ENCODE data around the gene EVPL. TPM values are rescaled to one million over a fixed set of nuclear protein-coding genes. Genes with fewer than 3 reads are reported as not detected.

The EVPL gene
- total RNA-seq, 1 experiment from 2014 or later = not detected

GRCh38 chr17:76017481-76018339 lies 9.4 kb downstream of the EVPL start:
- no peak for DNase-seq (ENCODE audit: low read depth)

- peak; percentile 31 for DNase-seq (ENCODE audit: low read depth)
Observed at GRCh38 chr17:76014925-76015261, 12.2 kb downstream of the EVPL start.

GRCh38 chr17:76014100-76014924 lies 12.8 kb downstream of the EVPL start:
- peak; percentile 61 for DNase-seq (ENCODE audit: low read depth)

GRCh38 chr17:76013377-76013932 lies 13.7 kb downstream of the EVPL start:
- no peak for DNase-seq (ENCODE audit: low read depth)

GRCh38 chr17:76011951-76012350 lies 15.2 kb downstream of the EVPL start:
- DNase-seq (ENCODE audit: low read depth) = peak; percentile 66

- DNase-seq (ENCODE audit: low read depth) = no peak
Observed at GRCh38 chr17:76009969-76010661, 17.0 kb downstream of the EVPL start.

GRCh38 chr17:76009447-76009846 lies 17.7 kb downstream of the EVPL start:
- DNase-seq (ENCODE audit: low read depth) = no peak

- DNase-seq (ENCODE audit: low read depth) = no peak
Observed at GRCh38 chr17:76008630-76009425, 18.3 kb downstream of the EVPL start.

GRCh38 chr17:76008208-76008607 lies 18.9 kb downstream of the EVPL start:
- DNase-seq (ENCODE audit: low read depth) = no peak

- DNase-seq (ENCODE audit: low read depth) = no peak
Observed at GRCh38 chr17:76007850-76008165, 19.3 kb downstream of the EVPL start.

GRCh38 chr17:76007131-76007849 lies 19.8 kb downstream of the EVPL start:
- DNase-seq (ENCODE audit: low read depth) = no peak

- peak; percentile 54 for DNase-seq (ENCODE audit: low read depth)
Observed at GRCh38 chr17:76005263-76006149, 21.6 kb downstream of the EVPL start.

GRCh38 chr17:76004750-76005262 lies 22.3 kb downstream of the EVPL start:
- DNase-seq (ENCODE audit: low read depth) = no peak

- no peak for DNase-seq (ENCODE audit: low read depth)
Observed at GRCh38 chr17:76003915-76004314, 23.2 kb downstream of the EVPL start.

- no peak for DNase-seq (ENCODE audit: low read depth)
Observed at GRCh38 chr17:76002100-76002499, 25.0 kb downstream of the EVPL start.

GRCh38 chr17:76000755-76001521 lies 26.2 kb downstream of the EVPL start, which contains the start of gene CDK3:
Gene CDK3, plus strand, starts transcription at chr17:76000855. Its CDS starts 571 bp downstream, at chr17:76001426.
- DNase-seq (ENCODE audit: low read depth) = no peak

- DNase-seq (ENCODE audit: low read depth) = peak; percentile 30
Observed at GRCh38 chr17:76000016-76000754, 26.9 kb downstream of the EVPL start.

GRCh38 chr17:75998327-75998795 lies 28.7 kb downstream of the EVPL start:
- peak; percentile 61 for DNase-seq (ENCODE audit: low read depth)

Measured in M059J (cell line).